PC-3 (cell line): Measurements from ENCODE around the gene NFIX. TPM values are rescaled to one million over a fixed set of nuclear protein-coding genes. Genes with fewer than 3 reads are reported as not detected.
A peak's percentile ranks its signal among the peaks of the same experiment; 100 is the strongest.

Experiments used
- ATAC-seq: fragments of 200-7000 bp; cut with Tn5 transposase; 2 replicates; pipeline ENCODE4 v1.9.1; 2020; ENCODE audit warnings: mild to moderate bottlenecking, moderate library complexity
- BruUV-seq: library from RNA; stranded (reverse); fragments of 400-500 nt; replicated peaks from 2 replicates; lab custom pipeline; 2021; lab: Mats Ljungman, UMichigan
- CTCF ChIA-PET: fragments of 300-600 bp; sonication (Branson Sonifier 250); formaldehyde crosslinking; loops from one replicate; lab custom pipeline; 2022; ENCODE audit warnings: antibody characterized with exemption; lab: Charles Lee
- POLR2A ChIA-PET: fragments of 300-600 bp; sonication (Branson Sonifier 250); formaldehyde crosslinking; loops from one replicate; lab custom pipeline; 2022; ENCODE audit warnings: antibody characterized with exemption; ENCODE audit not compliant: unreplicated experiment; lab: Charles Lee
- DNase-seq: peaks from one replicate; pipeline ENCODE4 v3.0.0-alpha.2; 2015
- H2AFZ ChIP-seq: fragments of 300-600 bp; sonication (generic); 2 replicates; pipeline ENCODE4 v1.6.0; 2016; ENCODE audit warnings: antibody characterized with exemption, low read length
- H3F3A ChIP-seq: fragments of 300-600 bp; sonication (generic); one replicate; pipeline ENCODE4 v1.6.0; 2017; ENCODE audit warnings: antibody characterized with exemption, low read length, control low read depth, mild to moderate bottlenecking; ENCODE audit not compliant: unreplicated experiment
- H3K27ac ChIP-seq: fragments of 300-600 bp; sonication (generic); 2 replicates; pipeline ENCODE4 v1.5.1; 2016; ENCODE audit warnings: mild to moderate bottlenecking, low read length
- H3K27me3 ChIP-seq: fragments of 300-600 bp; sonication (generic); 2 replicates; pipeline ENCODE4 v1.6.1; 2016; ENCODE audit warnings: low read length, mixed read lengths
- H3K36me3 ChIP-seq: fragments of 300-600 bp; sonication (generic); 2 replicates; pipeline ENCODE4 v1.6.1; 2016; ENCODE audit warnings: low read depth, mixed run types, low read length, mixed read lengths
- H3K4me1 ChIP-seq: fragments of 300-600 bp; sonication (generic); 2 replicates; pipeline ENCODE4 v1.5.1; 2016; ENCODE audit warnings: low read length; ENCODE audit not compliant: insufficient read depth
- H3K4me2 ChIP-seq: fragments of 300-600 bp; sonication (generic); 2 replicates; pipeline ENCODE4 v1.6.0; 2016; ENCODE audit warnings: low read length
- H3K4me3 ChIP-seq: fragments of 300-600 bp; sonication (generic); 2 replicates; pipeline ENCODE4 v1.5.1; 2016; ENCODE audit warnings: mild to moderate bottlenecking, low read length, mixed read lengths
- H3K79me2 ChIP-seq: fragments of 300-600 bp; sonication (generic); 2 replicates; pipeline ENCODE4 v1.6.1; 2017; ENCODE audit warnings: low read length, mixed read lengths
- H3K9ac ChIP-seq: fragments of 300-600 bp; sonication (generic); 2 replicates; pipeline ENCODE4 v1.6.0; 2016; ENCODE audit warnings: mild to moderate bottlenecking, low read length
- H3K9me2 ChIP-seq: fragments of 300-600 bp; sonication (generic); replicated peaks from 2 replicates; pipeline ENCODE4 v1.6.1; 2016; ENCODE audit warnings: mixed run types, low read length, mixed read lengths
- H3K9me3 ChIP-seq: fragments of 300-600 bp; sonication (generic); 2 replicates; pipeline ENCODE4 v1.6.1; 2016; ENCODE audit warnings: low read length, mixed read lengths
- H4K20me1 ChIP-seq: fragments of 300-600 bp; sonication (generic); 2 replicates; pipeline ENCODE4 v1.6.1; 2016; ENCODE audit warnings: low read length, mixed read lengths
- CTCF ChIP-seq: fragments of 300-600 bp; sonication (generic); conservative IDR thresholded peaks from 2 replicates; pipeline ENCODE4 v1.5.1; 2017; ENCODE audit warnings: antibody characterized with exemption, low read depth, mild to moderate bottlenecking, low read length
- EZH2 ChIP-seq: fragments of 300-600 bp; sonication (generic); IDR thresholded peaks from one replicate; pipeline ENCODE4 v1.6.1; 2017; ENCODE audit warnings: antibody characterized with exemption, mild to moderate bottlenecking, low read length; ENCODE audit not compliant: unreplicated experiment
- EZH2phosphoT487 ChIP-seq: fragments of 300-600 bp; sonication (generic); IDR thresholded peaks from 2 replicates; pipeline ENCODE4 v1.6.1; 2018; ENCODE audit warnings: mild to moderate bottlenecking, antibody characterized with exemption, low read length, borderline replicate concordance
- intact Hi-C: fragments of 100-400 bp; cut with micrococcal nuclease; formaldehyde crosslinking; loops from 2 replicates; pipeline ENCODE4 v1.9.0; 2023
- total RNA-seq: library from RNA; depleted of rRNA; stranded (reverse); fragments of >200 nt; gene quantifications from 2 replicates; pipeline ENCODE4 v1.2.3, GENCODE V29; 2014

NFIX gene
- total RNA-seq, 1 experiment from 2014 or later, result 43.3 TPM

GRCh38 chr19:13007292-13008045 is 12.2 kb downstream of the NFIX start:
- H3K79me2 ChIP-seq, result peaks cover 78% of the 10 kb centered on the region
- CTCF ChIA-PET, result no interaction called here
- H2AFZ ChIP-seq, result no peak overlapping the region
- H3K9me2 ChIP-seq, result no peaks in the 10 kb centered on the region
- peaks cover 7% of the 10 kb centered on the region; the same call in 1 of the 2 replicates for H4K20me1 ChIP-seq
- H3F3A ChIP-seq, result no peaks in the 10 kb centered on the region
- intact Hi-C loops, result no loop called here
- H3K9ac ChIP-seq, result no peak overlapping the region
- no peak overlapping the region for H3K27ac ChIP-seq
- peaks cover 2% of the 10 kb centered on the region for H3K4me1 ChIP-seq
- H3K4me3 ChIP-seq, result no peak overlapping the region
- TF ChIP-seq EZH2, result no peak
- TF ChIP-seq CTCF, result peak; percentile 42
- DNase-seq (no peak), ATAC-seq (no peak)
- no peak overlapping the region for H3K4me2 ChIP-seq
- 0 out of 2 replicates have a peak, but pooled peaks cover 4% of the 10 kb centered on the region for H3K36me3 ChIP-seq
- H3K27me3 ChIP-seq, result no peaks in the 10 kb centered on the region
- POLR2A ChIA-PET, result no interaction called here
- no TSS peak for BruUV-seq
- no peaks in the 10 kb centered on the region for H3K9me3 ChIP-seq

- CTCF ChIA-PET, result interaction anchor here (0.6 to 0.8 kb wide), 2 partner anchors 17 to 52 kb away, joined by 3 to 4 read pairs; no protein-coding TSS in a partner anchor
- Histone ChIP-seq H3K36me3 (0 out of 2 replicates have a peak, but pooled peaks cover 4% of the 10 kb centered on the region), H3K4me3 (no peak overlapping the region), H3K79me2 (peaks cover 78% of the 10 kb centered on the region), H3K27ac (no peak overlapping the region), H3K4me1 (peaks cover 11% of the 10 kb centered on the region), H3K9me3 (no peaks in the 10 kb centered on the region), H2AFZ (no peak overlapping the region), H3K4me2 (no peak overlapping the region), H3K9me2 (no peaks in the 10 kb centered on the region), H4K20me1 (peaks cover 7% of the 10 kb centered on the region; the same call in 1 of the 2 replicates), H3K9ac (no peak overlapping the region), H3K27me3 (no peaks in the 10 kb centered on the region), H3F3A (no peaks in the 10 kb centered on the region)
- 0 out of 2 replicates have a peak, but pooled peaks have one; percentile 8 for ATAC-seq
- peak; percentile 14; the same call in 1 of the 2 replicates for TF ChIP-seq CTCF
- TF ChIP-seq EZH2, result no peak
- no peak for TF ChIP-seq EZH2phosphoT487
- DNase-seq, result peak; percentile 43
- intact Hi-C loops, result no loop called here
- POLR2A ChIA-PET, result no interaction called here
- no TSS peak for BruUV-seq
Observed at GRCh38 chr19:13008926-13009787, 13.9 kb downstream of the NFIX start.
